ENCODE data around the gene AVEN. TPM values are rescaled to one million over a fixed set of nuclear protein-coding genes. Genes with fewer than 3 reads are reported as not detected.

Gene AVEN
- total RNA-seq, 1 experiment from 2014 or later: 3.1 TPM

DNA sequence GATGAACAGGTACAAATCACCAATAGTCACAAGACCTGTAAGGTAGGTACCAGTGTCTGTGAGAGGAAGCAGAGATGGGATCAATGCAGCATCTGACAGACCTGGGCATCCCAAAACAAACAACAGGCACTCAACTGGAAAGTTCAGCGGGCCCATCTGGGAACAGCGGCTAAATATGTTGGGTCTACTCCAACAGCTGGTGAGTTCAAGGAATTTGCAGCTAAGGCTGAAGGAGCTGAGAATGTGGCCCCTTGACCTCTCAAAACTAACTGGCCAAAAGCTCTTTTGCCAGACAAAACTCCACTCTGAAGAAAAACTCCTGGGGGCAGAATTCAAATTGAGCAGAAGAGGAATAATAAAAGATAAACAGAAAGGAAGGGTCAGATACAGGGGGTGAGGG, 24.4 kb downstream of the AVEN start:
- no peak for DNase-seq
- no TSS peak for BruUV-seq (replicated peaks)
- no peak overlapping the region for H3K4me3 Mint-ChIP-seq (ENCODE audit: low read depth, unreplicated experiment)
- H3K27me3 Mint-ChIP-seq (ENCODE audit: unreplicated experiment): no peaks in the 10 kb centered on the region
- TF ChIP-seq, protein P1, sequence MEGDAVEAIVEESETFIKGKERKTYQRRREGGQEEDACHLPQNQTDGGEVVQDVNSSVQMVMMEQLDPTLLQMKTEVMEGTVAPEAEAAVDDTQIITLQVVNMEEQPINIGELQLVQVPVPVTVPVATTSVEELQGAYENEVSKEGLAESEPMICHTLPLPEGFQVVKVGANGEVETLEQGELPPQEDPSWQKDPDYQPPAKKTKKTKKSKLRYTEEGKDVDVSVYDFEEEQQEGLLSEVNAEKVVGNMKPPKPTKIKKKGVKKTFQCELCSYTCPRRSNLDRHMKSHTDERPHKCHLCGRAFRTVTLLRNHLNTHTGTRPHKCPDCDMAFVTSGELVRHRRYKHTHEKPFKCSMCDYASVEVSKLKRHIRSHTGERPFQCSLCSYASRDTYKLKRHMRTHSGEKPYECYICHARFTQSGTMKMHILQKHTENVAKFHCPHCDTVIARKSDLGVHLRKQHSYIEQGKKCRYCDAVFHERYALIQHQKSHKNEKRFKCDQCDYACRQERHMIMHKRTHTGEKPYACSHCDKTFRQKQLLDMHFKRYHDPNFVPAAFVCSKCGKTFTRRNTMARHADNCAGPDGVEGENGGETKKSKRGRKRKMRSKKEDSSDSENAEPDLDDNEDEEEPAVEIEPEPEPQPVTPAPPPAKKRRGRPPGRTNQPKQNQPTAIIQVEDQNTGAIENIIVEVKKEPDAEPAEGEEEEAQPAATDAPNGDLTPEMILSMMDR (IDR thresholded peaks at IDR 0.05; ENCODE audit: unreplicated experiment): no peak
- no peaks in the 10 kb centered on the region for H3K4me1 Mint-ChIP-seq (ENCODE audit: low read depth, unreplicated experiment)
- H3K9me3 Mint-ChIP-seq (ENCODE audit: low read depth, unreplicated experiment): no peaks in the 10 kb centered on the region
- intact Hi-C loops (cut with micrococcal nuclease; ENCODE audit: unreplicated experiment): no loop called here
- H3K27ac Mint-ChIP-seq (ENCODE audit: unreplicated experiment): no peak overlapping the region
- no peaks in the 10 kb centered on the region for H3K36me3 Mint-ChIP-seq (ENCODE audit: insufficient read depth, unreplicated experiment)
- CTCF ChIA-PET: no interaction called here

DNA sequence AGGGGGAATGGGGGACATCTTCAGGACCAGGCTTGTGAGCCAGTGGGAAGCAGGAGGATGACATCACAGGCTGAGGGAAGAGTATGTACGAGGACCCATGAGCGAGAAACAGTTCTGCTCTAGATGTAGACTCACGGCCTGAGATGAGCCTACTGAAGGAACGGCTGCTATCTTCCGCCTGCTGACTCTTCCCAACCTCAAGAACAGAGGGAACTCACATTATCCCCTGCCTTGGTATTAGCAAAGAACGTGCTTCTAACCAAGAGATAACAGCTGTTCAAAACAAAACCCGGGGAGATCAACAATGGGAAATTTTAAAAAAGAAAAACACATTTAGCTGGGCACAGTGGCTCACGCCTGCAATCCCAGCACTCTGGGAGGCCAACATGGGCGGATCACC, 25.3 kb downstream of the AVEN start:
- BruUV-seq (replicated peaks): no TSS peak
- no peak for DNase-seq
- Mint-ChIP-seq H3K27me3 (ENCODE audit: unreplicated experiment) (no peaks in the 10 kb centered on the region), H3K4me3 (ENCODE audit: low read depth, unreplicated experiment) (no peak overlapping the region), H3K4me1 (ENCODE audit: low read depth, unreplicated experiment) (no peaks in the 10 kb centered on the region), H3K36me3 (ENCODE audit: insufficient read depth, unreplicated experiment) (no peaks in the 10 kb centered on the region), H3K27ac (ENCODE audit: unreplicated experiment) (no peak overlapping the region), H3K9me3 (ENCODE audit: low read depth, unreplicated experiment) (no peaks in the 10 kb centered on the region)
- TF ChIP-seq, protein P1 (IDR thresholded peaks at IDR 0.05; ENCODE audit: unreplicated experiment): no peak
- CTCF ChIA-PET: no interaction called here
- intact Hi-C loops (cut with micrococcal nuclease; ENCODE audit: unreplicated experiment): no loop called here

DNA sequence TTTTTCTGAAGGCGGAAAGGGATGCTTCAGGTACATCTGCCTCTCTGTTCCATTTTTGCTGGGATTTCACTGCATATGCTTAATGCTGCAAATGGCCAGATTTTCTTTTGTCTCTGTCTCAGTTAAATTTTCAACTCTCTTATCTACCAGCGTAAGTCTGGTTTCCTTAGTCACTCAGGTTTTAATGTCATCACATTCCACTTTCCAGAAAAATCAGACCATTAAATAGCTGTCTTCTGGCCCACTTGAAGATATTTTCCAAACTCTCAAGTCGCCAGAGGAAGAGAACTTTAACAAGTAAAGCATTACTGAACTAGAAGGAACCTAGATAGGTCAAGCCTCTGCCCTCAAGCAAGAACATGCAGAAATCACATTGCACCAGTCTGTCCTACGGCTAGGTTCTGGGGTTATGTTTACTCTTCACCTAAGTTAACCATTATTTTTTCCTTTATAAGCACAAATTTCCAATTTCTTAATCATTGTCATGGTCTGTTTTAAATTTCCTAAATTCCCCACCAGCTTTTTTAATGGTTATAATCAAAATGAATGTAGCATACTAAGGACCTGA, 26.5 kb downstream of the AVEN start:
- no peaks in the 10 kb centered on the region for H3K27me3 Mint-ChIP-seq (ENCODE audit: unreplicated experiment)
- no peaks in the 10 kb centered on the region for H3K4me1 Mint-ChIP-seq (ENCODE audit: low read depth, unreplicated experiment)
- DNase-seq: no peak
- H3K36me3 Mint-ChIP-seq (ENCODE audit: insufficient read depth, unreplicated experiment): no peaks in the 10 kb centered on the region
- no peak overlapping the region for H3K27ac Mint-ChIP-seq (ENCODE audit: unreplicated experiment)
- no peak overlapping the region for H3K4me3 Mint-ChIP-seq (ENCODE audit: low read depth, unreplicated experiment)
- TF ChIP-seq, protein P1 (IDR thresholded peaks at IDR 0.05; ENCODE audit: unreplicated experiment): no peak
- intact Hi-C loops (cut with micrococcal nuclease; ENCODE audit: unreplicated experiment): no loop called here
- CTCF ChIA-PET: no interaction called here
- BruUV-seq (replicated peaks): no TSS peak
- H3K9me3 Mint-ChIP-seq (ENCODE audit: low read depth, unreplicated experiment): no peaks in the 10 kb centered on the region

DNA sequence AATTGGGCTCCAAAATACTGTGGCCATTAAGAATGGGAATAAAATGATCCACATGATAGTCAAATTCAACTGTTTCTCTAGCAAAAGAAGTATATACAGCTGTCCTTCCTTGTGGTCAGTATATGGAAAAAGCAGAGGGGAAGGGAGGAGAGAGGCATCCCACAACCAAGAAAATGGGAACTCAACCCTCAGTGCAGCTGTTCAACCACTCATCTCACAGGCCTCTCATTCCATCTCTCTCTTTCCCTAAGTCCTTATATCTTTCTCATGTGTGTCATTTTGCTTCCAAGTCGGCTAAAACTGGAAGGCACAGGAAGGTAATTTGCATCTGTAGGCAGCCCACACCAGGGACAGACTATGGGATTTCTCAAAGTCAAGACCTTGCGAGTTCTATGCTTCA, 27.5 kb downstream of the AVEN start:
- BruUV-seq (replicated peaks): no TSS peak
- no peak overlapping the region for H3K4me3 Mint-ChIP-seq (ENCODE audit: low read depth, unreplicated experiment)
- H3K27me3 Mint-ChIP-seq (ENCODE audit: unreplicated experiment): no peaks in the 10 kb centered on the region
- CTCF ChIA-PET: no interaction called here
- intact Hi-C loops (cut with micrococcal nuclease; ENCODE audit: unreplicated experiment): no loop called here
- H3K9me3 Mint-ChIP-seq (ENCODE audit: low read depth, unreplicated experiment): no peaks in the 10 kb centered on the region
- no peak for DNase-seq
- H3K27ac Mint-ChIP-seq (ENCODE audit: unreplicated experiment): no peak overlapping the region
- TF ChIP-seq, protein P1 (IDR thresholded peaks at IDR 0.05; ENCODE audit: unreplicated experiment): no peak
- H3K4me1 Mint-ChIP-seq (ENCODE audit: low read depth, unreplicated experiment): no peaks in the 10 kb centered on the region
- no peaks in the 10 kb centered on the region for H3K36me3 Mint-ChIP-seq (ENCODE audit: insufficient read depth, unreplicated experiment)

All from Calu3 (cell line).